Sigmoid colon (tissue), 4 donors: ENCODE results near the gene SLC35B3.

Experiments used
- CTCF ChIP-seq, 4 experiments: fragments of 450-650 bp in 3 of 4; fragments of 200-600 bp in 1 of 4; IDR thresholded peaks; one replicate each; pipeline ENCODE4 v1.5.1; 2016 to 2019; ENCODE audit warnings: antibody characterized with exemption in 4 of 4, mild to moderate bottlenecking in 3 of 4, moderate library complexity in 2 of 4
- EP300 ChIP-seq, 4 donors: sonication (generic); formaldehyde crosslinking; IDR thresholded peaks; one replicate each; pipeline ENCODE4 v1.6.1; 2017; ENCODE audit warnings: antibody characterized with exemption in 4 of 4
- POLR2A ChIP-seq, 2 donors: fragments of 450-650 bp; IDR thresholded peaks; one replicate each; pipeline ENCODE4 v1.6.1; 2016; ENCODE audit warnings: antibody characterized with exemption in 2 of 2, mild to moderate bottlenecking in 2 of 2, moderate library complexity in 2 of 2

- no peak for TF ChIP-seq CTCF (IDR thresholded peaks at IDR 0.05)
- no peak for TF ChIP-seq EP300 (IDR thresholded peaks at IDR 0.05)
- TF ChIP-seq POLR2A (IDR thresholded peaks at IDR 0.05), result no peak
Measured at GRCh38 chr6:8434727-8435092, 635 bp downstream of the SLC35B3 start.
